Stimulated activated CD4-positive, alpha-beta T cell treated with anti-CD3 and anti-CD28 coated beads, Interleukin-4, amount 100 ng/mL, for 48 hours (primary cell): ENCODE measurements around the gene SERPINA4.

Experiments used
- DNase-seq, 2 donors: peaks; one replicate each; pipeline ENCODE4 v3.0.0-alpha.2; 2020; ENCODE audit warnings: low read depth in 2 of 2

The SERPINA4 gene

DNA sequence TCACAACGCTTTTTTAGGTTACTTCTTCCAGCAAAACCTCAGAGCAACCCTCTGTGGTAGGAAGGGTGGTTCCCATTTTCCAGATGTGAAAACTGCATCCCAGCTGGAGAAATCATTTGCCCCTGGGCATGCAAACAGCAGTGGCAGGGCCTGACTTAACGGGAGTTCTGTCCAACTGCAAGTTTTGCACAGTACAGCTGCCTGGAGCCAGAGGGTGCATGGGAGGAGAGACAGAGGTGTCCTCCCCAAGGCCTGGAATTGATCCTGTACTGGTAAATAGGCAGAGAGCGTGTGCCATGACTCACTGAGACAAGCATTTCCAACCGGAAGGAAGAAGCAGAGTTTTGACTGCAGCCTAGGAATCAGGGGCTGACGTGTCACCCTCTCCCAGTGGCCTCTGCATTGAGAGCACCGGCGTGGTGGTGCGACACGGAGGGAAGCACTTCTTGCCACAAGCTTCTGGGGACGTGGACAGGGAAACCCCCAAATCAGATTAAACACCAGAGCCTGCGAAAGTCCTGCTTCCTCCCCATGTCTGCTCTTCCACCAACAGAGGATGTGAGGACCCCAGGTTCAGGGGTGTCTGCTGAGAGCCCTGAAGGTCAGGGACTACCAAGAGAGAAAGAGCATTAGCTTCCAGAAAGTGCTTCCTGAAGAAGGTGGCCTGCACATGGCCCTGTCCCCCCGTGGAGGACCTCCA, 19.0 kb upstream of the SERPINA4 start:
- DNase-seq, result no peak

DNA sequence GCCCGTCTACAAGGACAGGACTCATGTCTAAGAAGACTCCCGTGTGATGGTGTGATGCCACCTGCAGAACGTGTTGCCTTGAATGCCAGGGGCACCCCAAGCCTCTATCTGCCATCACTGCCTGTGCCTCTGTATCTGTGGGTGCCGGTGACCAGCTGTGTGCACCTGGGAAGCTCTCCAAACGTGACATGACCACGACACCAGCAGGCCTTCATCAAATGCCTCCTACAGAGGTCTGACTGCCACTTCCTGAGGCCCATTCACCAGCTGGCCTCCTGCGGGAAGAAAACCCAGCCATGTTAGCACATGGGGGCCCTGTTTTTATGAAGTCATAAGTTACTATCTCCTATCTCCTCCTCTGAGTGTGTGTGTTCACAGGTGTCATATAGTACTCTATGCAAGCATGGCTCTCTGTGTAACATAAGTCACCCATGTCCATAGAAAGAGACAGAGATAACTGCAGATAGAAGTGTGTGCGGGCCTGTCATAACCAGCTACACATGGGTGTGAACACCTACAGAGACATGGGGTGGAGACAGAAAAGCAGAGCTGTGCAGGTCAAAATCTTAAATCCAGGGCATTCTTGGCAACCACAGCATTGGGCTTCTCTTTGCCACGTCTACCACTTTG, 18.3 kb upstream of the SERPINA4 start:
- no peak for DNase-seq

- DNase-seq, result no peak
These were observed 17.7 kb upstream of the SERPINA4 start for GRCh38 chr14:94543449-94544124.

GRCh38 chr14:94544726-94545125, 16.5 kb upstream of the SERPINA4 start:
- DNase-seq, result no peak

- no peak for DNase-seq
These were observed 16.0 kb upstream of the SERPINA4 start for GRCh38 chr14:94545131-94545841.

- no peak for DNase-seq
These were observed 14.0 kb upstream of the SERPINA4 start for GRCh38 chr14:94547151-94547680.

DNA sequence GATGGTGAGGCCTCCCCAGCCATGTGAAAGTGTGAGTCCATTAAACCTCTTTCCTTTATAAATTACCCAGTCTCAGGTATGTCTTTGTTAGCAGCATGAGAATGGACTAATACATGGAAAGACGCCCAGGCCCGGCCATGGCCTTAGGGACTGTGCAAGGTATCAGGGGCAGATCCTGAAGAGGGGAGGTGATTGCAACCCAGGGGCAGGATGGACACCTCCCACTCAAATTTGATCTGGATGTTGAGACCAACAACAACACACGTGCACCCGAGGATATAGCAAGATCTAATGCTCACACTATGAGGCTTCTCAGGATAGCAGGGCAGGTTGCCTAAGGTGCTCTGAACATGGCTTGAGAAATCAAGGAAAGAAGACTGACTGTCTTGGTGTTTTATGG, 13.5 kb upstream of the SERPINA4 start:
- DNase-seq, result no peak

DNA sequence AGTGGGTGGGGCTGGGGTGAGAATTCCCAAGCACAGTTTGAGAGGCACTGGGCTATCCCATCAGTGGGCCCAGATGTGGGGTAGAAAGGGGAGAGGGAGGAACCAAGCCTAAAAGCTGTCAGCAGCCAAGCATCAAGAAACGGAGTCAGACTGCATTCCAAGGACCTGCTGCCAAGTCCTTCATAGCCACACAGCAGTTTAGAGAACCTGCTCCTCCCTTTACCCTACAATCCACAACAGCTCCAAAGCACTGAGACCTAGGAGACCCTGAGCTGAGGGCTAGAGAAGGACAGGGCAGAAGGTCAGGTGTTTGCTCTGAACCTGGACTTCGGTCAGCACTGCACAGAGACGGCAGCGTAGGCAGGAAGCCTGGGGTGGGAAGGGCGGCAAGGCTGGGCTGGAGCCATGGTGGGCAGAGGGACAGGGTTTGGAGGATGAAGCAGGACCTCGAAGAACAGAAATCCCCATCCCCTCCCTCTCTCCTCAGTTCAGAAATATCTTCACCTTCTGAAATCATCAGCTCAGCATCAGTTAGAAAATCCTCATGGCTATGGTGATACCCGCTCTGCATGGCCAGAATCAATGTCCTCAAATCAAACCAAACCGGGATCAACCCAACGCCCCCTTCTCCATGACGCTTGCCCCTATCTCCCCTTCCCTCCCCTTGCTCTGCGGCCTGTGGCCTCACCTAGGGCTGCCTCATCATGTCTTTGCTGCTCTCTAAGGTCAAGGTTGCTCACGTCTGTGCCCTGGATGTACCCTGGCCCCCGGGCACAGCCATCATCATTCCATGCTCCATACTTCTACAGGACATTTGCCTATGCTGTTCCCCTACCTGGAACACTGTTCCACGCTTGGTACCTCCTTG, 12.9 kb upstream of the SERPINA4 start:
- no peak for DNase-seq

DNA sequence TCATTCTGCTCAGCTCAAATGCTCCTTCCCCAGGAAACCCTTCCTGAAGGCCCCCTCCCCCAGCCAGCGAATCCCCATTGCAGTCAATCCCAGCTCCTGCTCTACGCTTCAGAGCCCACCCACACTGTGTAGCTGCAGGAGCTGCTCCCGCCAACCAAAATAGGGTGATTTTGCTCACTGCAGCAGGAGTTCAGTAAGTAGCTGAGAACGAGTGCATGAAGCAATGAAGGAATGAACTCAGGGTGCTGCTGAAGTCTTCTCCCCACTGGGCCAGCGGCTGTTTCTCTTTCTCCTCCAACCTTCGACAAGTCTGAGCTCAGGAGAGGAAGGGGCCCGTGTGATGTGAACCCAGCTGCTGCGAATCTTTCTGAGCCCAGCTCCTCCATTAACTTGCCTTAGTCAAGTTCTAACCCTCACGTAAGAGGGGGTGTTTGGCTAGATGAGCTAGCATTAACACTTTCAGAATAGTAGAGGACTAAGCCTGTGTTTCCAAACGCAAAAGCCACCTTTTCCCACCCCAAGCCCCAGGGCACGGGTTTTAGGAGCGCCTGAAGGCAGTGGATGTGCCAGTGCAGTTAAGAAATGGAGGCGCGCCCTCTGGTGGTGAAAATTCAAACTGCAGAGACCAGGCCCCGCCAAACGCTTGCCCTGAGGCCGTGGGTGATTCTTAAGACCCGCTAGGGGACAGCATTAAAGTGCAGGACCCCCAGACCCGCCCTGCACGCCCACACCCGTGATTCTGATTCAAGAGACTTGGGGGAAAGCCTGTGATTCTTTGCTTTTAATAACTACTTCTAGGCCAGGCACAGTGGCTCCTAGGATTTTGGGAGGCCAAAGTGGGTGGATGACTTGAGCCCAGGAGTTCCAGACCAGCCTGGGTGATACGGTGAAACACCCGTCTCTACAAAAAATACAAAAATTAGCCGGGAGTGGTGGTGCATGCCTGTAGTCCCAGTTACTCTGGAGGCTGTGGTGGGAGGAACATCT, 11.9 kb upstream of the SERPINA4 start:
- peak; percentile 43 to 70 for DNase-seq

- no peak for DNase-seq
These were observed 11.2 kb upstream of the SERPINA4 start for GRCh38 chr14:94550041-94550440.

DNA sequence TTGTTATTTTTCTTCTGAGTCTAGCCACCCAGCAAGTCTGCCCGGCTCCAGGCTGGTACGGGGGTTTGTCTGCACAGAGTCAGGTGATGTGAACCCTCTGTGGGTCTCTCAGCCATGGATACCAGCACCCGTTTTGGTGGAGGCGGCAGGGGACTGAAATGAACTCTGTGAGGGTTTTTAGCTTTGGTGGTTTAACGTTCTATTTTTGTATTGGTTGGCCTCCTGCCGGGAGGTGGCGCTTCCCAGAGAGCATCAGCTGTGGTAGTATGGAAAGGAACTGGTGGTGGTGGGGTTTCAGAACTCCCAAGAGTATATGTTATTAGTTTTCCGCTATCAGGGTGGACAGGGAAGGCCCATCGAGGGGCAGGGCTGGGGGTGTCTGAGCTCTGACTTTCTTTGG, 5.3 kb upstream of the SERPINA4 start:
- no peak for DNase-seq

GRCh38 chr14:94557327-94557726, 3.9 kb upstream of the SERPINA4 start:
- DNase-seq, result no peak

DNA sequence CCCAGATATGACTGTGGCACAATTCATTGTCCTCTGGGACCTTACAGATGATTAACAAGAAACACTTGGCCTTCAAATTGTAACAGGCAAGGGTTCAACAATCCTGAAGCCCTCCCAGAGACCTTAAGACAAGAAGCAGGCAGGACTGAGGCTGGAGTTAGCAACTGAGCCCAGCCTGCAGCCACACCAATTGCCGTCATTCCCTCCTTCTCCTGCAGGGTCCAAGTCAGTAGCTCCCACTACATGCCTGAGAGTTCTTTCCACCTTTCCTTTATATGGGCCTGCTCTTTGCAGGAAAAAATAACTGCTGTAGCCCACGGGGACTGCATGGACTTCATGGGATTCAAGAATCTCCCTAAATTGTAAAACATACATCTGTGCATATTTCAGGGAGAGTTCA, 2.4 kb upstream of the SERPINA4 start:
- DNase-seq, result no peak

- DNase-seq, result no peak
These were observed 1.5 kb upstream of the SERPINA4 start for GRCh38 chr14:94559638-94560290.

GRCh38 chr14:94560291-94560665, 964 bp upstream of the SERPINA4 start:
- no peak for DNase-seq

DNA sequence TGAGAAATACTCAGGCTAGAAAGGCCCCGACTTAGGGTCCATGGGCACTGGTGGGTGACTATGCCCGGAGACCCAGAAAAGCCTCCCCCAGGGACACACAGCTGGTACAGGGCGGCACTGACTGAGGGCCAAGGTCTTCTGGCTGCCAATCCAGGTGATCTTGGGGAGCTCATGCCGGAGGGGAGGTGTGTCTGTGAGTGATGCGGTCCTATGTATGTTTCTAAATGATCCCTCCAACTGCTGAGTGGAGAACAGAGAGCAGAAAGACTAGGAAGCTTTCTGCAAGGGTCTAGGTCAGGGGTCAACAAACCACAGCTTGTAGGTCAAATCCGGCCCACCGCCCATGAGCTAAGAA, 391 bp downstream of the SERPINA4 start:
- no peak for DNase-seq

- no peak for DNase-seq
These were observed 780 bp downstream of the SERPINA4 start for GRCh38 chr14:94562022-94562421.

- no peak for DNase-seq
These were observed 2.0 kb downstream of the SERPINA4 start for GRCh38 chr14:94562941-94563883.

GRCh38 chr14:94564381-94564780, 3.1 kb downstream of the SERPINA4 start:
- no peak for DNase-seq
